ENCODE data around the gene PCDHGA1. TPM values are rescaled to one million over a fixed set of nuclear protein-coding genes. Genes with fewer than 3 reads are reported as not detected.

The PCDHGA1 gene
- total and polyA plus RNA-seq, 2 experiments from 2014 or later: 0.33 TPM; not detected in 1

DNA sequence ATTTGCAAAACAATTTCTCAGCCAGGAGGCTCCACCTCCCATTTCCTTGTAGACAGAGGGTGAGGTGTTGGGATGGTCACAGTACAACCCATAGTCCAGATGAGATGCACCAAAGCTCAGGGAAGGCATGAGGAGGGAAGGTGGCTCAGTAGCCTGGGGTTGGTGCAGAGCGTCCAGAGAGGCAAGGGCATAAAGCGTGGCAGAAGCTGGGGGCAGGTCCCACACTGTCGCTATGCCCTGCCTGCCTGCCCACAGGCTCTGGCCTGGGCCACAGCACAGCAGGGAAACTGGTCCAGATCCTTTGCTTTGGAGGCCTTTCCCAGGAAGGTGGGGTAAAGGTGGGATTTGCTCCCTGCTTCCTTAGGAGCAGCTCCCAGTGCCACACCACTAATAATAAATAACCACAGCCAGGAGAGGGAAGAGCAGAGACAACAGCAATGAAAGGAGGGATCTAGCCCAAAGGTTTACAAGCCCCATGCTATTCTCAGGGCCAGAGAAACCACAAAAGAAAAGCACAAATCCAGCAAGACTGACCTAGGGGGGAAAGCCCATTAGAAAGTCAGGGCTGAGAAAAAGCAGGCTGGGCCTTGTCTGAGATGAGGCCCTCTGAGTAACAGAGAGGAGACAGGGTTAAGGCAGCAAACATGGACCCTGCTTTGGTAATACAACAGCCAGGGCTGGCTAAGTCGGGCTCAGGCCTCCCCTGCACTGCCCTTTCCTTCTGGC lies 185.8 kb downstream of the PCDHGA1 start:
- no peaks in the 10 kb centered on the region for H3K9me3 ChIP-seq (ENCODE audit: low read depth)
- TF ChIP-seq EZH2 (IDR thresholded peaks at IDR 0.05; ENCODE audit: borderline replicate concordance) (no peak), CTCF (IDR thresholded peaks at IDR 0.05; ENCODE audit: poor library complexity) (no peak), EZH2phosphoT487 (IDR thresholded peaks at IDR 0.05; ENCODE audit: low read depth, severe bottlenecking, unreplicated experiment) (no peak)
- H3K9me2 ChIP-seq (replicated peaks; ENCODE audit: insufficient read depth): no peaks in the 10 kb centered on the region
- DNase-seq (ENCODE audit: low spot score): no peak
- no peaks in the 10 kb centered on the region for H3K36me3 ChIP-seq (replicated peaks; ENCODE audit: insufficient read depth, low read depth)
- H3K4me3 ChIP-seq: no peak overlapping the region
- H3K79me2 ChIP-seq: peaks cover 2% of the 10 kb centered on the region
- 90% methylated on average over 4 of the region's 4 CpGs for WGBS (ENCODE audit: low lambda C conversion rate, missing lambda C conversion rate)
- peak overlapping the region; percentile 97 for H3K27ac ChIP-seq
- no peaks in the 10 kb centered on the region for H4K20me1 ChIP-seq (ENCODE audit: insufficient read depth, poor library complexity, severe bottlenecking)
- H3K4me1 ChIP-seq (ENCODE audit: insufficient read depth): peaks cover 25% of the 10 kb centered on the region
- no peak overlapping the region for H3K4me2 ChIP-seq
- H2AFZ ChIP-seq: no peak overlapping the region
- no peaks in the 10 kb centered on the region for H3K27me3 ChIP-seq

GRCh38 chr5:141516672-141517025 lies 186.3 kb downstream of the PCDHGA1 start:
- 93% methylated on average over 8 of the region's 8 CpGs for WGBS (ENCODE audit: low lambda C conversion rate, missing lambda C conversion rate)
- Histone ChIP-seq H3K79me2 (peaks cover 2% of the 10 kb centered on the region), H3K4me3 (no peak overlapping the region), H4K20me1 (ENCODE audit: insufficient read depth, poor library complexity, severe bottlenecking) (no peaks in the 10 kb centered on the region), H3K27ac (peak overlapping the region; percentile 97), H3K4me1 (ENCODE audit: insufficient read depth) (peaks cover 28% of the 10 kb centered on the region), H3K36me3 (replicated peaks; ENCODE audit: insufficient read depth, low read depth) (no peaks in the 10 kb centered on the region), H3K9me2 (replicated peaks; ENCODE audit: insufficient read depth) (no peaks in the 10 kb centered on the region), H3K9me3 (ENCODE audit: low read depth) (no peaks in the 10 kb centered on the region), H3K4me2 (no peak overlapping the region), H2AFZ (no peak overlapping the region), H3K27me3 (no peaks in the 10 kb centered on the region)
- DNase-seq (ENCODE audit: low spot score): no peak
- no peak for TF ChIP-seq EZH2phosphoT487 (IDR thresholded peaks at IDR 0.05; ENCODE audit: low read depth, severe bottlenecking, unreplicated experiment)
- TF ChIP-seq EZH2 (IDR thresholded peaks at IDR 0.05; ENCODE audit: borderline replicate concordance): no peak
- no peak for TF ChIP-seq CTCF (IDR thresholded peaks at IDR 0.05; ENCODE audit: poor library complexity)

DNA sequence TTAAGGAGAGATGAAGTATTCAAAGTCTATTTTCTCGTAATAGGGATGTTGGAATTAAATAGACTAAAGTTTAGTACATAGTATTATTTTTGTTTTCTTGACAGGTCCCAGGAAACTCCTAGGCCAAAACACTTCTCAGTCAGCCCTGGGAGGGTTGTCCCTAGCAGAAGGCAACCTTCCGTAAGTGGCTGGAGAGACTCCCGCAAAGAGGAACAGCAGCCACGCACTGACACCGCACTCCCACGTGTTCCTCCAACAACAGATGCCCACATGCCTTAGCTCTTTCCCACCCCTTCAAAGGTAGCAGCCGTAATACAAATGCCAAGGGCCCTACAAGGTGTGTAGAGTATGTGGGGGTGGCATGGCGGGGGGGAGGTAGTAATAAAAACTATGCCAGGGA lies 187.0 kb downstream of the PCDHGA1 start:
- H3K27me3 ChIP-seq: no peaks in the 10 kb centered on the region
- WGBS (ENCODE audit: low lambda C conversion rate, missing lambda C conversion rate): 87% methylated on average over 8 of the region's 8 CpGs
- peaks cover 35% of the 10 kb centered on the region for H3K4me1 ChIP-seq (ENCODE audit: insufficient read depth)
- no peaks in the 10 kb centered on the region for H3K79me2 ChIP-seq
- no peaks in the 10 kb centered on the region for H4K20me1 ChIP-seq (ENCODE audit: insufficient read depth, poor library complexity, severe bottlenecking)
- no peaks in the 10 kb centered on the region for H3K9me2 ChIP-seq (replicated peaks; ENCODE audit: insufficient read depth)
- no peak overlapping the region for H2AFZ ChIP-seq
- peak overlapping the region; percentile 48 for H3K27ac ChIP-seq
- DNase-seq (ENCODE audit: low spot score): no peak
- H3K4me2 ChIP-seq: no peak overlapping the region
- H3K9me3 ChIP-seq (ENCODE audit: low read depth): no peaks in the 10 kb centered on the region
- no peak overlapping the region for H3K4me3 ChIP-seq
- no peaks in the 10 kb centered on the region for H3K36me3 ChIP-seq (replicated peaks; ENCODE audit: insufficient read depth, low read depth)
- TF ChIP-seq EZH2phosphoT487 (IDR thresholded peaks at IDR 0.05; ENCODE audit: low read depth, severe bottlenecking, unreplicated experiment): no peak
- TF ChIP-seq EZH2 (IDR thresholded peaks at IDR 0.05; ENCODE audit: borderline replicate concordance): no peak
- TF ChIP-seq CTCF (IDR thresholded peaks at IDR 0.05; ENCODE audit: poor library complexity): no peak

Measured in hepatocyte (in vitro differentiated cells).